Erythroblast (primary cell): ENCODE data around the gene YTHDF1.

ENCODE experiments used
- GATA1 ChIP-seq: IDR thresholded peaks from 2 replicates; pipeline ENCODE4 v1.6.1; 2011; ENCODE audit warnings: low read depth, mild to moderate bottlenecking, control low read depth, low read length, moderate library complexity
- POLR2A ChIP-seq: IDR thresholded peaks from 2 replicates; pipeline ENCODE4 v1.6.1; 2011; ENCODE audit warnings: mild to moderate bottlenecking, low read length

DNA sequence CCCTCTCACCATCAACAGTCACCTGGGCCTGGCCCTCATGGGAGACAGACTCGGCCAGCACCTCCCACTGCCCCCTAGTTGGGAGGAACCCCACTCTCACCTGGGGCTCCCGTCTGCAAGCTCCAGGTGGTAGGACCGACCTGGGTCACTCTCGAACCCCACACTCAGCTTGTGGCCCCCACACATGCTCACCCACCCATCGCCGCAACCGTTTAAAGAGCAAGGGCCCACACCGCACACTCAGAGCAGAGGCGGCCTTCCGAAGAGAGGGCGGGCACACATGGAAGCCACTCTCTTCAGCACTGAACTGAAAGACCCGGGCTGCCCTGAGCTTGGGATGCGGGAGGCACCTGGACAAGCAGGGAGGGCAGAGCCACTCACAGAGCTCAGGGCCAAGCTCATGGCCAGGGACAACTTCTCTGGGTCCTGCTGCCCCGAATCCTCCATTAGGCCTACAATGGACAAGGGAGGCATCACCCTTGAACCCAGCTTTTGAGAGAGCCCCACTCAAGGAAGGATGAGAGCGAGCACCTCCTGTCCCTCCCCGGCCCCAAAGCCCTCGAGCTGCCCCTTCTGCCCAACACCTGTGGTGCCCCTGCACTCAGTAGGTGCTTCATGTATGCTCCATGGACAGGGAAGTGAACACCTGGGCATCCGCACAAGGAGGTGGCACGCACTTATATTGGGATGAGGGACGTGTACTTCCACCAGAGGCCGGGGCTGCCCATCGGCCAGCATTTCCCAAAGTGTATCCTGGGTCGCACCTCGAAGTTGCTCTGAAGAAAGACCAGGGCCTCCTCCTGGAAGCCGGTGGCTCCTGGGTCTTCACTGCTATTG is 50.4 kb downstream of the YTHDF1 start:
- TF ChIP-seq POLR2A, result no peak
- TF ChIP-seq GATA1, result no peak
